Transverse colon (tissue), 4 donors: ENCODE measurements around the gene EPPIN. TPM values are rescaled to one million over a fixed set of nuclear protein-coding genes. Genes with fewer than 3 reads are reported as not detected.

Experiments used
- DNase-seq: peaks from one replicate; pipeline ENCODE4 v3.0.0-alpha.2; 2019
- H3K27ac ChIP-seq, 4 donors: fragments of 200-600 bp; sonication (generic); 2 replicates each; pipeline ENCODE4 v1.5.1; 2016 to 2018; ENCODE audit warnings: inconsistent platforms in 4 of 4
- H3K27me3 ChIP-seq: fragments of 200-600 bp; sonication (generic); 2 replicates; pipeline ENCODE4 v1.5.1; 2017; ENCODE audit warnings: inconsistent platforms
- H3K36me3 ChIP-seq, 4 donors: fragments of 200-600 bp; sonication (generic); 2 replicates each; pipeline ENCODE4 v1.5.1; 2017 to 2019; ENCODE audit warnings: inconsistent platforms in 4 of 4
- H3K4me1 ChIP-seq, 4 donors: fragments of 200-600 bp; sonication (generic); 2 replicates each; pipeline ENCODE4 v1.5.1; 2017 to 2020; ENCODE audit warnings: inconsistent platforms in 4 of 4
- H3K4me3 ChIP-seq, 4 donors: fragments of 200-600 bp; sonication (generic); 1 replicate in 1 of 4; 2 replicates in 3 of 4; pipeline versions ENCODE4 v1.5.1 to v1.6.1; 2017 to 2019; ENCODE audit warnings: inconsistent platforms in 4 of 4
- H3K9me3 ChIP-seq, 2 donors: fragments of 200-600 bp; sonication (generic); 2 replicates each; pipeline ENCODE4 v1.5.1; 2017 to 2019; ENCODE audit warnings: inconsistent platforms in 2 of 2
- EP300 ChIP-seq: sonication (generic); formaldehyde crosslinking; IDR thresholded peaks from one replicate; pipeline ENCODE4 v1.6.1; 2017; ENCODE audit warnings: antibody characterized with exemption, low read depth
- POLR2A ChIP-seq: fragments of 450-650 bp; IDR thresholded peaks from one replicate; pipeline ENCODE4 v1.6.1; 2016; ENCODE audit warnings: antibody characterized with exemption, mild to moderate bottlenecking, moderate library complexity
- POLR2AphosphoS5 ChIP-seq, 3 donors: sonication (generic); formaldehyde crosslinking; IDR thresholded peaks; one replicate each; pipeline ENCODE4 v1.6.1; 2016; ENCODE audit warnings: antibody characterized with exemption in 3 of 3
- WGBS, 2 donors: methylation state at CpG; one replicate each; pipeline ENCODE4 v1.1.5; 2018; ENCODE audit warnings: low coverage in 1 of 2; 5-methylcytosine and 5-hydroxymethylcytosine counted together
- in situ Hi-C, 4 donors: fragments of 200-750 bp; cut with MboI; loops; one replicate each; pipeline versions ENCODE4 v1.15.0 to v1.15.1; 2017; ENCODE audit warnings: low sequenced_read_pairs in 3 of 4, low pct_ligation_motif_present in 1 of 4, low pct_unique_long_range_greater_than_20kb in 1 of 4
- intact Hi-C: fragments of 100-400 bp; cut with DNase I; formaldehyde crosslinking; loops from one replicate; pipeline ENCODE4 v1.15.1; 2023; ENCODE audit warnings: low total_unique reads
- total RNA-seq, 4 donors: library from RNA; depleted of rRNA; stranded (reverse); fragments of >200 nt; gene quantifications; one replicate each; pipeline ENCODE4 v1.1.0, GENCODE V29; 2016
- TF ChIP-seq, protein P1 (sequence below), 5 experiments: fragments of 200-600 bp in 3 of 5; fragments of 450-650 bp in 2 of 5; sonication (generic) in 3 of 5; IDR thresholded peaks; 1 replicate in 2 of 5; 2 replicates in 3 of 5; pipeline ENCODE4 v1.5.1; 2016 to 2017; ENCODE audit warnings: antibody characterized with exemption in 5 of 5, inconsistent platforms in 3 of 5, mild to moderate bottlenecking in 2 of 5, moderate library complexity in 1 of 5

Gene EPPIN
- total RNA-seq, 4 donors from 2014 or later: not detected

- no peak for TF ChIP-seq EP300
- TF ChIP-seq, protein P1, sequence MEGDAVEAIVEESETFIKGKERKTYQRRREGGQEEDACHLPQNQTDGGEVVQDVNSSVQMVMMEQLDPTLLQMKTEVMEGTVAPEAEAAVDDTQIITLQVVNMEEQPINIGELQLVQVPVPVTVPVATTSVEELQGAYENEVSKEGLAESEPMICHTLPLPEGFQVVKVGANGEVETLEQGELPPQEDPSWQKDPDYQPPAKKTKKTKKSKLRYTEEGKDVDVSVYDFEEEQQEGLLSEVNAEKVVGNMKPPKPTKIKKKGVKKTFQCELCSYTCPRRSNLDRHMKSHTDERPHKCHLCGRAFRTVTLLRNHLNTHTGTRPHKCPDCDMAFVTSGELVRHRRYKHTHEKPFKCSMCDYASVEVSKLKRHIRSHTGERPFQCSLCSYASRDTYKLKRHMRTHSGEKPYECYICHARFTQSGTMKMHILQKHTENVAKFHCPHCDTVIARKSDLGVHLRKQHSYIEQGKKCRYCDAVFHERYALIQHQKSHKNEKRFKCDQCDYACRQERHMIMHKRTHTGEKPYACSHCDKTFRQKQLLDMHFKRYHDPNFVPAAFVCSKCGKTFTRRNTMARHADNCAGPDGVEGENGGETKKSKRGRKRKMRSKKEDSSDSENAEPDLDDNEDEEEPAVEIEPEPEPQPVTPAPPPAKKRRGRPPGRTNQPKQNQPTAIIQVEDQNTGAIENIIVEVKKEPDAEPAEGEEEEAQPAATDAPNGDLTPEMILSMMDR (IDR thresholded peaks at IDR 0.05): no peak
- TF ChIP-seq POLR2A: no peak
- TF ChIP-seq POLR2AphosphoS5 (IDR thresholded peaks at IDR 0.05): no peak
- Histone ChIP-seq H3K4me3 (no peak within 1 kb of the TSS), H3K9me3 (no peaks in the 10 kb centered on the region), H3K27ac (no peak within 1 kb of the TSS), H3K27me3 (peaks cover 12% of the 10 kb centered on the region), H3K4me1 (no peaks in the 10 kb centered on the region), H3K36me3 (no peaks in the 10 kb centered on the region)
- intact Hi-C loops (no loop called here), in situ Hi-C loops (loop anchor here in 2 of 4 donors (25.0 kb wide), 1 partner anchor 223 kb away; no protein-coding TSS in a partner anchor)
- DNase-seq: no peak
- 75% methylated on average over 2 of the region's 2 CpGs; no CpG with 5 or more reads in 1 of the 2 donors for WGBS, 2 donors
These were observed 7.8 kb downstream of the EPPIN start, which contains the start of gene WFDC6 for GRCh38 chr20:45539382-45539781. TSS of gene WFDC6 (minus strand) at chr20:45539482. CDS start at chr20:45539407, 75 bp downstream.

GRCh38 chr20:45538209-45538799 is 8.9 kb downstream of the EPPIN start:
- DNase-seq: no peak
- in situ Hi-C loops: loop anchor here in 2 of 4 donors (25.0 kb wide), 1 partner anchor 224 kb away; no protein-coding TSS in a partner anchor
- H3K4me3 ChIP-seq: no peak overlapping the region
- TF ChIP-seq, protein P1 (IDR thresholded peaks at IDR 0.05): no peak
- no peak for TF ChIP-seq POLR2A
- TF ChIP-seq EP300: no peak
- TF ChIP-seq POLR2AphosphoS5 (IDR thresholded peaks at IDR 0.05): no peak
- H3K36me3 ChIP-seq: no peaks in the 10 kb centered on the region
- WGBS, 2 donors: 60 to 75% methylated on average over 3 to 7 of the region's 7 CpGs
- H3K27me3 ChIP-seq: peaks cover 12% of the 10 kb centered on the region
- no peaks in the 10 kb centered on the region for H3K4me1 ChIP-seq
- intact Hi-C loops: no loop called here
- no peaks in the 10 kb centered on the region for H3K9me3 ChIP-seq
- H3K27ac ChIP-seq: no peak overlapping the region

- TF ChIP-seq, protein P1 (IDR thresholded peaks at IDR 0.05): no peak
- TF ChIP-seq EP300 (no peak), POLR2A (no peak), POLR2AphosphoS5 (IDR thresholded peaks at IDR 0.05) (no peak)
- Histone ChIP-seq H3K9me3 (no peaks in the 10 kb centered on the region), H3K36me3 (no peaks in the 10 kb centered on the region), H3K4me3 (no peak overlapping the region), H3K27ac (no peak overlapping the region), H3K27me3 (peaks cover 5% of the 10 kb centered on the region), H3K4me1 (no peaks in the 10 kb centered on the region)
- intact Hi-C loops: no loop called here
- 70 to 77% methylated on average over 4 of the region's 4 CpGs for WGBS, 2 donors
- in situ Hi-C loops: loop anchor here in 2 of 4 donors (25.0 kb wide), 1 partner anchor 235 kb away; no protein-coding TSS in a partner anchor
- no peak for DNase-seq
These were observed 19.9 kb downstream of the EPPIN start for GRCh38 chr20:45527294-45527693.

DNA sequence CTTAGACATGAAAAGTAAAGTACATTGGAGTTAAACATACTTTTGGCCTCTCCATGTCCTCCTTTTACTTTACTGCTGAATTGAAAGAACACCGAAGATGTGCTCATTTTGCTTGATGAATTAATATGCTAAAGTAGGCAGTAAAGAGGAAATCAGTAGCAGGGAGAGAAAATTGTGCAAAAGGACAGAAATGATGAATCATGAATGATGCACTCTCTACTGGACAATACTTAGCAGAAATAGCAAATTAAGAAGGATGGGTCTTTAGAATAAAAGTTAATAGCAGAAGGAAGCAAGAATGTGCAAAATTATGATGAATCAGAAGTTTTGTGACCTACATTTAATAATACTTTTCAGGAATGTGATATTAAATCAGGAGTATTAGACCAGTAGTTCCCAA is 23.4 kb downstream of the EPPIN start:
- in situ Hi-C loops: no loop called here

More for the DNA sequence above, 23.4 kb downstream of the EPPIN start:
- DNase-seq: no peak
- intact Hi-C loops: no loop called here
- no peaks in the 10 kb centered on the region for H3K4me1 ChIP-seq
- H3K4me3 ChIP-seq: no peak overlapping the region
- TF ChIP-seq POLR2A (no peak), POLR2AphosphoS5 (IDR thresholded peaks at IDR 0.05) (no peak), EP300 (no peak)
- TF ChIP-seq, protein P1 (IDR thresholded peaks at IDR 0.05): no peak
- H3K36me3 ChIP-seq: no peaks in the 10 kb centered on the region
- 82 to 83% methylated on average over 1 of the region's 1 CpG for WGBS, 2 donors
- no peaks in the 10 kb centered on the region for H3K9me3 ChIP-seq
- peaks cover 5% of the 10 kb centered on the region for H3K27me3 ChIP-seq
- H3K27ac ChIP-seq: no peak overlapping the region
